ENCODE data around the gene SLC34A1.

DNA sequence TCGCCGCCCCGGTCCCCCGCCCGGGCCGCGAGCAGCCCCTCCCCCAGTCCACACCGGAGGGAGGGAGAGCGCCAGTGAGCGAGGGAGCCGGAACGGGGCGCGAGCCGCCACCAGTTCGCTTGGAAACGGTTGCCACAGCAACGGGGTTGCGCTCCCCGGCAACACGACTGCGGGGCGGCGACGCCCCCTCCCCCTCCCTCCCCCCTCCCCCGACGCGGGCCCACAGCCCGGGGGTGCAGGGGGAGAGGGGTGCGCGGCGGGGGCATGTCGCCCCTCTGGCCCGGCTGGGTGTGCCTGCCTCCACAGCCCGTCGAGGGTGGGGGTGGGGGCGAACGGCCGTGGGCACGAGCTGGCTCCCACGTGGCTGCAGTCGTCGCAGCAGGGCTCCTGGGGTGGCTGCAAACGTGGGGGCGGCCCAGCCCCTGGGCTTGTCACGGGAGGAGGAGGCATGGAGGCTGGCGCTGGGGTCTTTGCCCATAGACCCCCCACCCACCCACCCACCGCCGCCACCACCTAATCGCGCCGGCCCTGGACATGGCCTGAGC, 62.9 kb downstream of the SLC34A1 start:
- TF ChIP-seq, protein P1, sequence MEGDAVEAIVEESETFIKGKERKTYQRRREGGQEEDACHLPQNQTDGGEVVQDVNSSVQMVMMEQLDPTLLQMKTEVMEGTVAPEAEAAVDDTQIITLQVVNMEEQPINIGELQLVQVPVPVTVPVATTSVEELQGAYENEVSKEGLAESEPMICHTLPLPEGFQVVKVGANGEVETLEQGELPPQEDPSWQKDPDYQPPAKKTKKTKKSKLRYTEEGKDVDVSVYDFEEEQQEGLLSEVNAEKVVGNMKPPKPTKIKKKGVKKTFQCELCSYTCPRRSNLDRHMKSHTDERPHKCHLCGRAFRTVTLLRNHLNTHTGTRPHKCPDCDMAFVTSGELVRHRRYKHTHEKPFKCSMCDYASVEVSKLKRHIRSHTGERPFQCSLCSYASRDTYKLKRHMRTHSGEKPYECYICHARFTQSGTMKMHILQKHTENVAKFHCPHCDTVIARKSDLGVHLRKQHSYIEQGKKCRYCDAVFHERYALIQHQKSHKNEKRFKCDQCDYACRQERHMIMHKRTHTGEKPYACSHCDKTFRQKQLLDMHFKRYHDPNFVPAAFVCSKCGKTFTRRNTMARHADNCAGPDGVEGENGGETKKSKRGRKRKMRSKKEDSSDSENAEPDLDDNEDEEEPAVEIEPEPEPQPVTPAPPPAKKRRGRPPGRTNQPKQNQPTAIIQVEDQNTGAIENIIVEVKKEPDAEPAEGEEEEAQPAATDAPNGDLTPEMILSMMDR (IDR thresholded peaks at IDR 0.05) = no peak
- no peak for TF ChIP-seq POLR2A (IDR thresholded peaks at IDR 0.05)

All from thyroid gland (tissue), 4 donors.